Stomach (tissue), 9 donors: Measurements from ENCODE around the gene LCLAT1. TPM values are rescaled to one million over a fixed set of nuclear protein-coding genes. Genes with fewer than 3 reads are reported as not detected.

Experiments used
- DNase-seq, 2 donors: peaks; one replicate each; pipeline versions ENCODE4 v3.0.0 to v3.0.0-alpha.2; 2013 to 2019
- H3K27ac ChIP-seq, 5 donors: fragments of 200-600 bp in 4 of 5; sonication (generic) in 4 of 5; one replicate each; pipeline ENCODE4 v1.5.1; 2013 to 2019; ENCODE audit warnings: mild to moderate bottlenecking in 1 of 5, moderate library complexity in 1 of 5
- H3K27me3 ChIP-seq, 3 donors: fragments of 200-600 bp; sonication (generic); one replicate each; pipeline ENCODE4 v1.5.1; 2017 to 2019; ENCODE audit warnings: mixed run types in 1 of 3
- H3K36me3 ChIP-seq, 4 donors: fragments of 200-600 bp; sonication (generic); 1 replicate in 3 of 4; 2 replicates in 1 of 4; pipeline ENCODE4 v1.5.1; 2016 to 2019
- H3K4me1 ChIP-seq, 4 donors: fragments of 200-600 bp; sonication (generic); one replicate each; pipeline ENCODE4 v1.5.1; 2016 to 2019
- H3K4me3 ChIP-seq, 4 donors: fragments of 200-600 bp; sonication (generic) in 3 of 4; one replicate each; pipeline ENCODE4 v1.5.1; 2016 to 2019; ENCODE audit warnings: mild to moderate bottlenecking in 1 of 4
- H3K9me3 ChIP-seq, 4 donors: fragments of 200-600 bp; sonication (generic); one replicate each; pipeline ENCODE4 v1.5.1; 2016 to 2019
- EP300 ChIP-seq: sonication (generic); formaldehyde crosslinking; IDR thresholded peaks from one replicate; pipeline ENCODE4 v1.6.1; 2017; ENCODE audit warnings: antibody characterized with exemption
- POLR2A ChIP-seq, 4 donors: fragments of 450-650 bp; IDR thresholded peaks; one replicate each; pipeline ENCODE4 v1.6.1; 2016; ENCODE audit warnings: antibody characterized with exemption in 4 of 4, control low read depth in 2 of 4, mild to moderate bottlenecking in 1 of 4, moderate library complexity in 1 of 4
- POLR2AphosphoS5 ChIP-seq, 3 donors: sonication (generic); formaldehyde crosslinking; IDR thresholded peaks; one replicate each; pipeline ENCODE4 v1.6.1; 2016; ENCODE audit warnings: antibody characterized with exemption in 3 of 3
- WGBS, 5 donors: extraction: QIAGEN DNeasy Blood & Tissue Kit in 3 of 5; methylation state at CpG; one replicate each; pipeline versions ENCODE4 v1.1.5 to v1.1.7; 2013 to 2018; 5-methylcytosine and 5-hydroxymethylcytosine counted together
- intact Hi-C: fragments of 100-400 bp; cut with DNase I; formaldehyde crosslinking; loops from one replicate; pipeline ENCODE4 v1.15.1; 2023; ENCODE audit warnings: low total_unique reads
- polyA plus RNA-seq, 3 donors: library from polyadenylated mRNA; stranded (reverse); fragments of 200-250 nt; gene quantifications; one replicate each; pipeline ENCODE4 v1.2.3, GENCODE V29; 2013
- total RNA-seq, 5 donors: library from RNA; depleted of rRNA; stranded (reverse); fragments of >200 nt; gene quantifications; one replicate each; pipeline versions ENCODE4 v1.1.0 to v1.2.3, GENCODE V29; 2014 to 2016
- TF ChIP-seq, protein P1 (sequence below), 7 experiments: fragments of 450-650 bp in 4 of 7; fragments of 200-600 bp in 3 of 7; sonication (generic) in 3 of 7; IDR thresholded peaks; one replicate each; pipeline ENCODE4 v1.5.1; 2016 to 2019; ENCODE audit warnings: antibody characterized with exemption in 7 of 7, control low read depth in 2 of 7, mild to moderate bottlenecking in 1 of 7
- donor health status: healthy with polysubstance abuse.
- donor health status: Bipolar disorder and iron deficiency.
- donor health status: healthy.

LCLAT1 gene
- total and polyA plus RNA-seq, 8 donors = 0.76 to 51.3 (median 12.5) TPM

DNA sequence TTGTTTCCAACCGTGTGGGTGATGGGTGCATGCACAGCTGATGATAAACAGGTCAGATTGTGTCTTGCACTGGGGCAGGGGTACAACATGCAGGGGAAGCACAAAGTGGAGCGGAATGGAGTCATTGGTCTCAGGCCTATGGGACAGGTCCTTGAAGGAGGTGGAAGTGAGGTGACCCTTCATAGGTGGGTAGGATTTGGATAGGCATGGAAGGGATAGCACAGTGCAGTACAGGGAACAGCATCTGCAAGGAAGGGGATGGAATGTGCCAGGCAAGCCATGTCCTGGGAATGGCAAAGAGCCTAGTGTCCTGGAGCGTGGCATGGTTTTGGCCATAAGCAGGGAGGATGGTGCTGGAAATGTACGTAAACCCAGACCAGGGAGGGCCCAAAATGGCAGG lies 216.3 kb downstream of the LCLAT1 start:
- Histone ChIP-seq H3K4me1 (peaks cover 0 to 11% (median 6%) of the 10 kb centered on the region in 4 donors), H3K27me3 (no peaks in the 10 kb centered on the region), H3K27ac (no peak overlapping the region), H3K9me3 (peaks cover 0 to 4% (median 0%) of the 10 kb centered on the region in 4 donors), H3K36me3 (no peaks in the 10 kb centered on the region), H3K4me3 (no peak overlapping the region)
- intact Hi-C loops = no loop called here
- DNase-seq = no peak
- 94 to 97% (median 94%) methylated on average over 4 of the region's 4 CpGs for WGBS, 5 donors
- TF ChIP-seq, protein P1, sequence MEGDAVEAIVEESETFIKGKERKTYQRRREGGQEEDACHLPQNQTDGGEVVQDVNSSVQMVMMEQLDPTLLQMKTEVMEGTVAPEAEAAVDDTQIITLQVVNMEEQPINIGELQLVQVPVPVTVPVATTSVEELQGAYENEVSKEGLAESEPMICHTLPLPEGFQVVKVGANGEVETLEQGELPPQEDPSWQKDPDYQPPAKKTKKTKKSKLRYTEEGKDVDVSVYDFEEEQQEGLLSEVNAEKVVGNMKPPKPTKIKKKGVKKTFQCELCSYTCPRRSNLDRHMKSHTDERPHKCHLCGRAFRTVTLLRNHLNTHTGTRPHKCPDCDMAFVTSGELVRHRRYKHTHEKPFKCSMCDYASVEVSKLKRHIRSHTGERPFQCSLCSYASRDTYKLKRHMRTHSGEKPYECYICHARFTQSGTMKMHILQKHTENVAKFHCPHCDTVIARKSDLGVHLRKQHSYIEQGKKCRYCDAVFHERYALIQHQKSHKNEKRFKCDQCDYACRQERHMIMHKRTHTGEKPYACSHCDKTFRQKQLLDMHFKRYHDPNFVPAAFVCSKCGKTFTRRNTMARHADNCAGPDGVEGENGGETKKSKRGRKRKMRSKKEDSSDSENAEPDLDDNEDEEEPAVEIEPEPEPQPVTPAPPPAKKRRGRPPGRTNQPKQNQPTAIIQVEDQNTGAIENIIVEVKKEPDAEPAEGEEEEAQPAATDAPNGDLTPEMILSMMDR (IDR thresholded peaks at IDR 0.05) = no peak
- TF ChIP-seq POLR2AphosphoS5 (IDR thresholded peaks at IDR 0.05) (no peak), POLR2A (IDR thresholded peaks at IDR 0.05) (no peak), EP300 (no peak)

DNA sequence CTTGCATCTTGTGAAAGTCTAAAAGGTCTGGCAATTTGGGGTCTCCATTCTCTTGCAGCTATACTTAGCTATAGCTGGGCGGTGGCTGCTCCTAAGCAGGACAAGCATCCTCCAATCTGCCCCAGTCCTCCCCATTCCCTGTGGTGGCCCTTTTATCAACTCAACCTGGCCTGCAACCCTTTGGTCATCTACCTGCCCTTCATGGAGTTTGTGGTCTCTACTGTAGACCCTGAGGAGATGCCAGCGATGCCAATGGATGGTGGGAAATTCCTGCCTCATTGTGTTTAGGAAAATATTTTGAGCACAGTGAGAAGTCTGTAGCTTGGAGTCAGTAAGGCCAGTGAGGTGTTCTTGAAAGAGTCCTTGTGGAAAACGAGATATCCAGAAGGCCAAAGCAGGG lies 216.8 kb downstream of the LCLAT1 start:
- intact Hi-C loops = no loop called here
- Histone ChIP-seq H3K4me1 (peaks cover 0 to 11% (median 6%) of the 10 kb centered on the region in 4 donors), H3K27me3 (no peaks in the 10 kb centered on the region), H3K27ac (no peak overlapping the region), H3K4me3 (no peak overlapping the region), H3K36me3 (no peaks in the 10 kb centered on the region), H3K9me3 (peaks cover 0 to 4% (median 0%) of the 10 kb centered on the region in 4 donors)
- TF ChIP-seq POLR2A (IDR thresholded peaks at IDR 0.05) (no peak), POLR2AphosphoS5 (IDR thresholded peaks at IDR 0.05) (no peak), EP300 (no peak)
- TF ChIP-seq, protein P1 (IDR thresholded peaks at IDR 0.05) = no peak
- no peak for DNase-seq
- 82 to 94% (median 92%) methylated on average over 3 of the region's 3 CpGs for WGBS, 5 donors

DNA sequence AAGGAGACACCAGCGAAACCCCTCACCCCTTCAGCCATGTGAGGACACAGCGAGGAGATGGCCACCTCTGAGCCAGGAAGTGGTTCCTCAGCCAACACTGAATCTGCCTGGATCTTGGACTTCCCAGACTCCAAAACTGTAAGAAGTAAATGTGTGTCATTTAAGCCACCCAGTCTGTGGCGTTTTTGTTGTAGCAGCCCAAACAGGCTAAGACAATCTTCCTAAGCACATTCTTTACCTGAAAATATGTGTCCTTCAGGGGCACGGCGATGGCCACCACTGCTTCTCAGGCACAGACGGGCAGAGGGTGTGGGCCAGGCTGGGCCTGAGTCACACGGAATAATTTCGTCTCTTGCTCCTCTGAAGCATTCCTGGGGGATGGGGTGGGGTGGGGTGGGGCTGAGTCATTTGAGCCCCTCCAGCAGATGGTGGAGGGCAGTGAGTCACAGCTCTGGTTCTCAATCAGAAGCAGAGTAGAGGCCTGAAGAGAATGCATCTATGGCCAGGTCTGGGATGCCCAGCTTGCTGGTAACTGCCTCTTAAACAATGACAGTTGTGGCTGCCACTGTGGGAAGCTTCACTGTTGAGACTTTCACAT lies 217.8 kb downstream of the LCLAT1 start:
- Histone ChIP-seq H3K4me3 (no peak overlapping the region), H3K27me3 (no peaks in the 10 kb centered on the region), H3K36me3 (no peaks in the 10 kb centered on the region), H3K27ac (peak overlapping the region in 2 of 5 donors; percentile 56 to 77), H3K4me1 (peaks cover 0 to 11% (median 6%) of the 10 kb centered on the region in 4 donors), H3K9me3 (peaks cover 0 to 8% (median 3%) of the 10 kb centered on the region in 4 donors)
- TF ChIP-seq POLR2A (IDR thresholded peaks at IDR 0.05) = no peak
- no peak for TF ChIP-seq POLR2AphosphoS5 (IDR thresholded peaks at IDR 0.05)
- TF ChIP-seq, protein P1 (IDR thresholded peaks at IDR 0.05) = no peak
- no peak for TF ChIP-seq EP300
- 74 to 87% (median 76%) methylated on average over 8 of the region's 8 CpGs for WGBS, 5 donors
- no peak for DNase-seq
- intact Hi-C loops = no loop called here

DNA sequence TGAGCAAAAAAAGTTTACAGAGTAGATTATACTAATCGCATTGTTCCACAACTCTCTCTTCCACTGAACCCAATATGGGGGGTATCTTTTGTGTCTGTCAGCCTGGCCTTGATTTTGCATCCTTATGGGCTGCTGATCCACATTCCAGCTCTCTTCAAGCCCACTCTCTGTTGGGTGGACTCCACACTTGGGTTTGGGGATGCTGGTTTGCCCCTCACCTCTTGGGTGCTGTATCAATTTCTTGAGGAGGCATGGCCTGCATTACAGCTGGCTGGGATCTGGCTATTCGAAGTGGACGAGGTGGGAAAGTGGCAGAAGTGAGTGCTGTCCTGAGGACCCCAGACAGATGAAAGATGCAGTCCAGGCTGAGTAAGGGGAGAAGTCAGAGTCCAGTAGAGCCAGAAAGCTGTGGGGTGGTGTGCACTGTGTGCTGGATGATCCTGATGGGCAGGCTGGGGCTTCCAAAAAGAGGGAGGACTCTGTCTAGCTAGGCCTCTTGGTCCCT lies 218.8 kb downstream of the LCLAT1 start:
- TF ChIP-seq, protein P1 (IDR thresholded peaks at IDR 0.05) = no peak
- no peak for TF ChIP-seq POLR2AphosphoS5 (IDR thresholded peaks at IDR 0.05)
- WGBS, 5 donors = 73 to 98% (median 93%) methylated on average over 3 of the region's 3 CpGs
- no peak for DNase-seq
- H3K27me3 ChIP-seq = no peaks in the 10 kb centered on the region
- peaks cover 0 to 16% (median 9%) of the 10 kb centered on the region in 4 donors for H3K9me3 ChIP-seq
- H3K4me1 ChIP-seq = peaks cover 0 to 11% (median 6%) of the 10 kb centered on the region in 4 donors
- no peak overlapping the region for H3K4me3 ChIP-seq
- peak overlapping the region in 4 of 5 donors; percentile 44 to 77 (median 61) for H3K27ac ChIP-seq
- intact Hi-C loops = no loop called here
- H3K36me3 ChIP-seq = no peaks in the 10 kb centered on the region
